AG10803 (cell line): ENCODE measurements around the gene CD300LF.

Experiments
- DNase-seq: peaks from one replicate; pipeline ENCODE4 v3.0.0; 2010; ENCODE audit warnings: low read depth
- H3K4me3 ChIP-seq: 2 replicates; pipeline ENCODE4 v1.5.1; 2011; ENCODE audit warnings: mild to moderate bottlenecking, low read length, control low read depth
- TF ChIP-seq, protein P1 (sequence below): conservative IDR thresholded peaks from 2 replicates; pipeline ENCODE4 v1.5.1; 2011; ENCODE audit warnings: mild to moderate bottlenecking, low read length, control low read depth, inconsistent platforms

CD300LF gene

DNA sequence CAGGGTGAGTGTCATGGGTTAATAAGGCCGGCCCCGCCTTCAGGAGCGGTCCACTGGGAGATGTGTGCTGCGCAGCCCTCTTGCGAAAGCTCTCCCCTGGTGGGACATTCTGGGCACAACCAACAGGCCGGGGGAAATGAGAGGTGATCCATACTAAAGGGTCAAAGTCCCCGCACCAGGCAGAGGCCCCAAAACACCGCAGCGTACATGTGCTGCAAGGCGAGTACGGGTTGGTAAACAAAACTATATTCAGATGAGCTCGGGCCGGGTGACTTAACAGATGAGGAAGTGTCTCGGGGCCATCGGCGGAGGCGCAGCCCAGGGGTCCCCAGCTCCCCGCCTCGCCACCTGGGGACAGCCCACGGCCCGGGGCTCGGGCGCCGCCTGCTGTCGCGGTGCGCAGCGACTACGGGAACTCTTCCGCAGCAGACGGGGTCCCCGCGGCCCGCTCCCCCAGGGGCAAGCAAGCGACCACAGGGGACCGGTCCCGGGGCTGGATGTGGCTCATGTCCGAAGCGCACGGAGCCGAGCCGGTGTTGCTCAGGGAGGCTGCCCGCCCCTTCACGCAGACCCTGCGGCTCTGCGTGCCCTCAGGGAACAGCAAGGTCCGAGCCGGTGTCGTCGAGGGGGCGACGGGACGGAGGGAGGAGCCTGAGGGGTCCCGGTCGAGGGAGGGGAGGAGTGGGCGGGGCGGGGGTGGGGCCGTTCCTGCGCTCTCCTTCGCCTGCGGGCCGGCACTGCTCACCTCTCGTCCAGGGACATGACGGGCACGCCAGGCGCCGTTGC is 24.0 kb upstream of the CD300LF start, which contains the start of gene RAB37:
Gene RAB37 (plus strand): TSS at position 744 of the 786 bp plus-strand sequence. CDS start 17 bp downstream, at position 761.
- H3K4me3 ChIP-seq, result no peak within 1 kb of the TSS
- DNase-seq, result no peak

DNA sequence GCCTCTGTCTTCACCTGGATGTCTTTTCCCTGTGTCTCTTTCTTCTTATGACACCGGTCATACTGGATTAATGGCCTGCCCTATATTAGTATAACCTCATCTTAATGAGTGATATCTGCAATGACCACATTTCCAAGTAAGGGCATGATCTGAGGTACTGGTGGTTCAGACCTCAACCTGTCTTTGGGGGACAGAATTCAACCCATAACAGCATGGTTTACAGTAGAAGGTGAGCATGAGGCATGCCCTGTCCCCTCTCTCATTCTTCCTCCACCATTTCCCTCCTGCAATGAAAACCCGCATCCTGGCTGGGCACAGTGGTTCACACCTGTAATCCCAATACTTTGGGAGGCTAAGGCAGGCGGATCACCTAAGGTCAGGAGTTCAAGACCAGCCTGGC is 21.5 kb upstream of the CD300LF start:
- DNase-seq, result no peak
- H3K4me3 ChIP-seq, result no peak overlapping the region
- TF ChIP-seq, protein P1, sequence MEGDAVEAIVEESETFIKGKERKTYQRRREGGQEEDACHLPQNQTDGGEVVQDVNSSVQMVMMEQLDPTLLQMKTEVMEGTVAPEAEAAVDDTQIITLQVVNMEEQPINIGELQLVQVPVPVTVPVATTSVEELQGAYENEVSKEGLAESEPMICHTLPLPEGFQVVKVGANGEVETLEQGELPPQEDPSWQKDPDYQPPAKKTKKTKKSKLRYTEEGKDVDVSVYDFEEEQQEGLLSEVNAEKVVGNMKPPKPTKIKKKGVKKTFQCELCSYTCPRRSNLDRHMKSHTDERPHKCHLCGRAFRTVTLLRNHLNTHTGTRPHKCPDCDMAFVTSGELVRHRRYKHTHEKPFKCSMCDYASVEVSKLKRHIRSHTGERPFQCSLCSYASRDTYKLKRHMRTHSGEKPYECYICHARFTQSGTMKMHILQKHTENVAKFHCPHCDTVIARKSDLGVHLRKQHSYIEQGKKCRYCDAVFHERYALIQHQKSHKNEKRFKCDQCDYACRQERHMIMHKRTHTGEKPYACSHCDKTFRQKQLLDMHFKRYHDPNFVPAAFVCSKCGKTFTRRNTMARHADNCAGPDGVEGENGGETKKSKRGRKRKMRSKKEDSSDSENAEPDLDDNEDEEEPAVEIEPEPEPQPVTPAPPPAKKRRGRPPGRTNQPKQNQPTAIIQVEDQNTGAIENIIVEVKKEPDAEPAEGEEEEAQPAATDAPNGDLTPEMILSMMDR, result no peak

More for the DNA sequence above, 24.0 kb upstream of the CD300LF start, which contains the start of gene RAB37:
- TF ChIP-seq, protein P1, result no peak

DNA sequence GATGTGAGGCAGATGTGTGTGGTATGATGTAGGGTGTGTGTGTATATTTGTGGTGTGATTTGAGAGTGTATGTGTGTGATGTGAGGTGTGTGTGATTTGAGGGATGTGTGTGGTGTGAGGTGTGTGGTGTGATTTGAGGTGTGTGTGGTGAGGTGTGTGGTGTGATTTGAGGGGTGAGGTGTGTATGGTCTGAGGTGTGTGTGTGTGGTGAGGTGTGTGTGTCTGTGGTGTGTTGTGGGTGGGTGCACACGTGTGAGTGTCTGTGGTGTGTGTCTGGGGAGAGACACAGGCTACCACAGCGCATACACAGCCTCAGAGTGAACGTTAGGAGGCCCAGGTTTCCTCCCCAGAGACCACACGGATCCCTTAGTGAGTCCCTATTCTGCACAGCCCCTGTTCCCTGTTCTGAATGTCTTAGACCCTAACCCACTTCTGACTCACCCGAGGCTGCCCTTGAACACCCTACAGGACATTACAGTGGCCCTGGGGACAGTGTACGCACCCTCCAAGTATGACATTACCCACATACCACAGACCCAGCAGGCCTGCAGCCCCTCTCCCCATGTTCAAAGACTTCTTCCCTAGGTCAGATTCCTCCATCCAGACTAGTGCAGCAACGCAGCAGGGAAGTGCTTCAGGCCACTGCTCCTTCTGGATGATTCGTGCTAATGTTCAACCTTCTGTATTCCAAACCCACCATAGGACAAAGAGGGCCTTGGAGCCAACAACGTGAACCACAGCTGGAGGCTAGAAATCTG is 20.8 kb upstream of the CD300LF start:
- DNase-seq, result no peak
- no peak overlapping the region for H3K4me3 ChIP-seq
- TF ChIP-seq, protein P1, result no peak

DNA sequence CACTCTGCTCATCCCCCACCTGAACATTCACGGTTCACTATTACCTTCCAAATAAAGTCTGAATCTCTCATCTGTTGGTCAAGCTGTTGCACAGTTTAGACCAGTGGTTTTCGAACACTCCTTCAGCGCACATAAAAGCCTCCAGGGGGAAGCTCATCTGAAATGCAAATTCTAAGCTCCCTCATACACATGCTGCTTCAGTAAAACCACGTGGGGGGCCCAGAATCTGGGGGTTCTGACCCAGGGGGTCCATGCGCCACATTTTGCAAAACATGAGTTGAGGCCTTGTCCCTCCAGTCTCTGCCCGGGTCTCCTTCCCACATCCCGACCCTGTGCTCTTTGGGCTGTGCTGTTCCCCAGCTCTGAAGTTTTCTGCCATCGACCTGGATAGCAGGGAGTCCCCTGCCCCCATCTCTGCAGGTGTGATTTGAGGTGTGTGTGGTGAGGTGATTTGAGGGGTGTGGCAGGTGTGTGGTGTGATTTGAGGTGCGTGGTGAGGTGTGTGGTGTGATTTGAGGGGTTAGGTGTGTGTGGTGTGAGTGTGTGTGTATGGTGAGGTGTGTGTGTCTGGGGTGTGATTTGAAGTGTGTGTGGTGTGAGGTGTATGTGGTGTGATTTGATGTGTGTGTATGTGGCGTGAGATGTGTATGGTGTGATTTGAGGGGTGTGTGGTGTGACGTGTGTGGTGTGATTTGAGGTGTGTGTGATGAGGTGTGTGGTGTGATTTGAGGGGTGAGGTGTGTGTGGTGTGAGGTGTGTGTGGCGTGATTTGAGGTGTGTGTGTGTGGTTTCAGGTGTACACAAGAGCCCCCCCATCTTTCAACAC is 19.5 kb upstream of the CD300LF start:
- no peak overlapping the region for H3K4me3 ChIP-seq
- no peak for DNase-seq
- TF ChIP-seq, protein P1, result no peak

DNA sequence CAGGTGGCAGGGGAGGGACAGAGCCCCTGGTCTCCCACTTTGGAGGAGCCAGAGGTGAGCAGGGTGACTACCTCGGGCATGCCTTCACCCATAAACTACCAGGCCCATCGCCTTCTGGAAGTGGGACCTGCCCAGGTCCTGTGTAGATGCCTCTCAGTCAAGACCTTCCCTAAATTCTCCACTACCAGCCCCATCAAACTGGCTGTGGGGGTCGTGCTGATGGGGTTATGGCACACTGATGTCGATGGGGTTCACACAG is 18.6 kb upstream of the CD300LF start:
- TF ChIP-seq, protein P1, result no peak
- H3K4me3 ChIP-seq, result no peak overlapping the region
- no peak for DNase-seq

DNA sequence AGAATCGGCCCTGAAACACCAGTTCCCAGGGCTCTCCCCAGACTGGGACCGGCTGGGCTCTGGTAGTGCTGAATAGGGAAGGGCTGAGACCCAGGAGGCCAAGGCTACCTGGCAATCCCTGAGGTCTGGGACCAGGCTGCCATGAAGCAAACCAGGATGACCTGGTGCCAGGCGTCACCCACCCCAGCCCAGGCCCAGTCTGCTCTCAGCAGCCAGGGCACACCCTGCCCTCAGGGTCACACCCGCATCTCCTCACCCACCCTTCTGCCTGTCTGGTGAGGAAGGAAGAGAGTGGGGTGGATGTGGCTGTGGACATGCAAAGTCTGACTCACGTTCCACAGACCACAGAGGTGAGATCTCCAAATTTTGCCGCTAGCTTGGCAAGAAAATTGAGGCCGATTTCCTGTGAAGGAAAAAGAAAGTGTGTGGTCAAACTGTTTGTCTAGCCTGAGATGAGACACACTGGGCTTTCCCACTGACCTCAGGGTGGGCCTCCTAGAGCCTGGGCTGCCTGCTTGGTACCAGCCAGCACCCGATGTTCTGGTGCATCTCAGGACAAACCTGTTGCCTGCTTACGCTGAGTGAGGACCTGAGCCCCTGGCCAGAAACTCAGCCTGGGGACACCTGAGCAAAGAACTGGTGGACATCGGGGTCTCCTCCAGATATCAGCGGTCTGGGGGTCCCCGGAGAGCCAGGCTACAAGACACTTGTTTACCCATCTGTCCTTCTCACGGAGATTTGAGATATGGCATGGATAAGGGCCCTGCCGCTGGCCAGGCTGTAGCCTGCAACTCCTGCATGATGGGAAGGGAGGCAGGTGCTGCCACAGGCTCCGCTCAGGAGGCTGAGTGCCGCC is 18.0 kb upstream of the CD300LF start:
- TF ChIP-seq, protein P1, result no peak
- DNase-seq, result no peak
- no peak overlapping the region for H3K4me3 ChIP-seq
